Hindlimb muscle (tissue), 1 donor: Measurements from ENCODE around the gene FBXO44. TPM values are rescaled to one million over a fixed set of nuclear protein-coding genes. Genes with fewer than 3 reads are reported as not detected.

ENCODE experiments used
- DNase-seq: peaks from one replicate; pipeline ENCODE4 v3.0.0-alpha.2; 2013
- polyA plus RNA-seq: library from polyadenylated mRNA; unstranded; fragments of 120-200 nt; gene quantifications from one replicate; pipeline ENCODE4 v1.2.1, GENCODE V29; 2013; ENCODE audit not compliant: insufficient read length

FBXO44 gene
- polyA plus RNA-seq, 1 donor: 5.3 TPM

DNA sequence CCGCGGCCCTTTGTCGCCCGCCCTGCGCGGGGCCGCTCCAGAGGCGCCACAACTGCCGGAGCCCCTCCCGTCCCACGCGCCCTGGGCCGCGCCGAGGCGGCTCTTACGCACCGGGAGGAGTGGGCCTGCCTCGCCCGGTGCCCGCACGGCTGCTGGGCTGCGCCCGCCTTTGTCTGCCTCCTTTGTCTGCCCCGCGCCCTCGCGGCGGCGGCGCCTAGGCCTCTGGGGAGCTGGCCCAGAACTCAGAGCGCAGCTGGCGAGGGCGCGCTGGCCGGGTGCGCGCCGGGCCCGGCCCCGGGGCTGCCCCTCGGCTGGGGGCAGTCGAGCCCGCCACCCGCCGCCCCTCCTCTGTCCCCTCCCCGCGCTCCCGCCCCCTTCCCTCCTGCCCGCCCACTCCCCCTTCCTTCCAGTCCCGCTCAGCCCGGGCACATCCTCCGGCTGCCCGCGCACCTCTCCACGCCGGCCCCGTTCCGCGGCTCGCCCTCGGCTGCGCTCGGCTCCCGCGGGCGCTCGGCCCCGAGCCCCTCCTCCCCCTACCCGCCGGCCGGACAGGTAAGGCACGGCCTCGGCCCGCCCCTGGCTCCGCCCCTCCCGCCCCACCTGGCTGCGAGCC, 36.7 kb downstream of the FBXO44 start, which contains the start of gene DRAXIN:
TSS of gene DRAXIN (plus strand) at position 409 of the 613 bp plus-strand sequence. CDS start 14,549 bp downstream, outside the sequence.
- no peak for DNase-seq

DNA sequence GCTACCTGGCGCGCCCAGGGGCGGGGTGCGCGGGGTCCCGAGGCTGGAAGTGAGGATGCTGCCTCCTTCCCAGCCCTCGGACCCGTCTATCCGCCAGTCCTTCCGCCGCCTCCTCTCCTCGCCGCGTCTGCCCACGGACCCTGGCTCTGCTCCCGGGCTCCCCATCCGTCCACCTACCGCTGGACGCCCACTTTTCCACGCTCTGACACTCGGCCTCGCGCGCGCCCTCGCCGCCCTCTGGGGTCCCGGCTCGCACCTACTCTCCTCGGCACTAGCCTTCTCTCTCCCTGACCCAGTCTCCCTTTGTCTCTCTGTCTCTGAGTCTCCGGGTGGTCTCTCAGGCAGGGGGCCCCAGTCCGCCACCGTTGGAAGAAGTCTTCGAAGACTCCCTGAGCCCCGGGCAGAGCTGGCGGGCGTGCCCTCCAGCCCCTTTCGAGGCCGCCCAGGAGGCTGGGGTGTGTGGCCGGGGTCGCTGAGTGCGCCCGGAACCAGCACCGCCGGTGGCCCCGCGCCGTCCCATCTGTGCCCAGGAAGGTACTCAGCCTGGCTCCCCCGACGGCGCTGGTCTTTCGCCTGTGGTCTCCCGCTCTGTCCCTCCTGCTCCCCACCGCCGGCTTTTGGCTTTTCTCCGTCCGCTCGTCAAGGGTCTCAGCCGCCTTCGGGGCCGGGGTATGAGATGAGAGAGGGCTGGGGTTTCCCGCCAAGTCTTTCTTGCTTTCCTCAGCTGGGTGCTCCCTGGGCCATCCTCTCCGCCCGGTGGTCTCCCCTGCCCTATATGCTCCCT, 37.4 kb downstream of the FBXO44 start:
- no peak for DNase-seq

DNA sequence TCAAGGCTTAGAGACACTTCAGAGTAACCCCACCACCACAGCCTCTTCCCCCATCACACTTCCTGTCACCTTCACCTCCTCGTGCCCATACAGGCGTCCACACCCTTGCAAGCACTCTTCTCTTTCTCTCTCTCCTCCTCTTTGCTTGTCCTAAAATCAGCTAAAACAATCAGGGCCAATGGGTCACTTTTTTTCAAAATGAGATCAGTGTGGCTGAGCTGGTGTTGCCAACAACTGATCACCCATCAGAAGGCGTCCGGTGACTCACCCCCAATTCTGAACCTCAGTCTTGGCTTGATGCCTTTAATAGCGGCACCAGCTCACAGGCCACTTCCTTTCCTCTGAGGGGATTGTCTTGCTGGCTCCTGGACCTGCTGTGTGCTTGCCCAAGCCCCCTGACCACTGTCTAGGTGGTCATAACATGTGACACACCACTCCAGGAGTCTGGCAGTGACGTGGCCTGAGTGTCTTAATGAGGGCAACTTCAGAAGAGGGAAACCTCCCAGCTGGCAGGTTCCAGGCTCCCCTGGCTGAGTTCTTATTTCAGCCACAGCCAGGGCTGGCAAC, 38.4 kb downstream of the FBXO44 start:
- DNase-seq: no peak

GRCh38 chr1:11693917-11694316, 39.2 kb downstream of the FBXO44 start:
- DNase-seq: no peak

DNA sequence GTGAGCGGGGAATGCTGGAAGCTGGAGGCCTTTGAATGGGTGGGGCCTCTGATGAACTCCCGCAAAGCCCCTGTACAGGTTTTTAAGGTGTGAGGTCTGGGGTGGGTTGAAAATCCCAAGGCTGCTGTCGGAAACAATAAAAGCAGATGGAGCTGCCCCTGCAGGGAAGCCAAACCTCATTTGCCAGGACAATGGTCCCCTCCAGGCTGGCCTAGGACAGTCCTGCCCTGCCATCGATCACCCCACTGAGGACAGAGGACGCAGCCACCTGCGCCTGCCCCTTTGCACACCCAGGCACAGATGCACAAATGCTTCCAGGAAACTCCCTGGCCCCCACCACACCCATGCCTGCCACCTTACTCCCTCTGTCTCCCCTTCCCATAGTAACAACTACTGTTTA, 41.2 kb downstream of the FBXO44 start:
- DNase-seq: no peak

DNA sequence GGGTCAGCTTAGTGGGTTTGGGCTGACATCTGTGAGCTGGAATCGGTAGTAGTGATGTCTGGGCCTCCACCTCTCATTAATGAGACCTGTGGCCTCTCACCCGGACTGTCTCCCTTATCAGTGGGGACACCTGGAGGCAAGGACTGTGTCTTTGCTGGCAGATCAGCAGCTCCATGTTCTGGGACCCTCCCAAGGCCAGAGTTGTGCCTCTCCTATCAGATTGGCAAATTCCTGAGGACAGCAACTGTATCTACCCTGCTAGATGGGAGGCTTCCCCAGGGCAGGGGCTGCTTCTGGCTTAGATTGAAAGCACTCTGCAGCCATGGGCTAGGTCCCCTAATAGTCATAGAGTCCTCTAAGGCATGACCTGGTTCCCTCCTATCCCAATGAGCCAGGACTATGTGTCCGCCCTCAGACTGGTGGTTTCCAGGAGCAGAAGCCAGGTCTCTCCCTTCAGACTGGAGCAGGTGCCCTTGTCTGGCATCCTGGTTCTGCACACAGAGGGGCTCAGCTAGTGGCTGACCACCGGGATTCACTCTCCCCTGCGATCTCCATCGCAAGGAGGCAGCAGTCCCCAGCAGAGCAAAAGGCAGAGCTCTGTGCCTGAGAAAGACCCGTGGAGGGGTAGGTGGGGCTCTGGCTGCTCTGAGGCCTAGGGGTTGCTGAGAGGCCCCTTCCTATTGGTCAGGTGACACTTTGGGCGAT, 42.7 kb downstream of the FBXO44 start:
- no peak for DNase-seq

DNA sequence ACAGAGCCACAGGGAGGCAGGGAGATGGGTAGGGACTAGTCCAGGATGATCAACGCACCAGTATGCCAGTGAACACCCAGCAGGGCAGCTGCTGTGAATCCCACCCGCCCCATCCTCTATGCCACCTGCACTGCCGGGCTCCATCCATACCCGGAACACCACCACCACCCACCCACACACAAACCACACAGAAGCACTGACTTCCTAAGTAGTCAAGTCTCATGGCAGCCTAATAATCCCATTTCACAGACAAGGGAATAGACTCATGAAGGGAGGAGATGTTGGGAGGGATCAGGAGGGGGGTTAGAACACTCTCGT, 43.2 kb downstream of the FBXO44 start:
- DNase-seq: no peak

DNA sequence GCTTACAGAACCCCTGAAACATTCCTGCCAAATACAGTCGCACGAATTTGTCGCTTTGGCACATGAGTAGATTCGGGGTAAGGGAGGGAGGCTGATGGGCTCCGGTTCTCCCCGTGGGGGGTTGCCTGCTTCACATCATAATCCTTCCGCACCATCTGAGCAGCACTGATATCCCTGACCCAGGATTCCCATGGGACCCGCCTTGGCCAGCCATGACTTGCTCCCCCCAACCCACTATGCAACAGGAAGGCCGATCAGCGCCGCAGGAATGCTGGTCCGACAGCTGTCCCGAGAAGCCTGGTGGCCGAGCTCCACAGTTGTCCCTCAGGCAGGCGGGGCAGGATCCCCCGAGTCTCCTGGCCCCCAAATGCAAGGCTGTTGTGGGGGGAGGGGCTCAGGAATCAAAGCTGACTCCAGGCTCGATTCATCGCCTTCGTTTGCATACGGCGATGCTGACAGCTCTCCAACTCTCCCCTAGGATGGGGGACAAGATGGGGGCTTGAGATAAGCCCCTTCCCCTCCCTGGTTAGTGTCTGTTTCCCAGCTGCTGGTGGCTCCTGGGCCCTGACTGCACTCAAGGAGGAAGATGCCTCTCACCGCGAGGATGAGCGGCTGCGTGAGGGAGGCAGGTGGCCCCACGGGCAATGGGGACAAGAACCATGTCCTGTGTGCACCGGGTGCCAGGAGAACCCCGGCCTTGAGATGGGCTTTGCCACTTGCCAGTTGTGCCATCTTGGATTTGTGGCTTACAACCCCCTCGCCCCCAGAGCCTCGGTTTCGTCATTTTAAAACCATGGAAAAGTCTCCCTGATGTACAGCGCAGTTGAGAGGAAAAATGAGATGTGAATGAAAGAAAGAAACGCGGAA, 46.2 kb downstream of the FBXO44 start:
- DNase-seq: no peak

DNA sequence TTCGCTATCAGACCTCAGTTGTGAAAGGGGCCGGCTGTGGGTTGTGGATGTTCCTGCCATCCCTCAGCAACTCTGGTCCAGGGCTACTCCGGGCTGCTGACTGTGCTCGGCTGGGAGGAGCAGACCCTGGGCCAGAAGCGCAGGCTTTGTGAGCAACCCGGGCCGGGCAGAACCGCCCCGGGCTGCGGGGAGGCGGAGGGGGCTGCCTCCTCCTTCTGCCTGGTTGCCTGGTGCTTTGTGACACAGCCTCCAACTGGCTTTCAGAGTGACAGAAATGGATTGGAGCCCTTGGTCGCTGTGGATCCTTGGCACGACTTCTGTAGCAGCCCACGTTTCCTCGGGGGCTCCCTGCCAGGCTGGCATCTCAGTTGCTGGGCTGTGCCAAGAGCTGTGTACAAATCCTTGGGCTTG, 46.9 kb downstream of the FBXO44 start:
- DNase-seq: no peak

- no peak for DNase-seq
Observed at GRCh38 chr1:11701981-11702803, 47.5 kb downstream of the FBXO44 start.

DNA sequence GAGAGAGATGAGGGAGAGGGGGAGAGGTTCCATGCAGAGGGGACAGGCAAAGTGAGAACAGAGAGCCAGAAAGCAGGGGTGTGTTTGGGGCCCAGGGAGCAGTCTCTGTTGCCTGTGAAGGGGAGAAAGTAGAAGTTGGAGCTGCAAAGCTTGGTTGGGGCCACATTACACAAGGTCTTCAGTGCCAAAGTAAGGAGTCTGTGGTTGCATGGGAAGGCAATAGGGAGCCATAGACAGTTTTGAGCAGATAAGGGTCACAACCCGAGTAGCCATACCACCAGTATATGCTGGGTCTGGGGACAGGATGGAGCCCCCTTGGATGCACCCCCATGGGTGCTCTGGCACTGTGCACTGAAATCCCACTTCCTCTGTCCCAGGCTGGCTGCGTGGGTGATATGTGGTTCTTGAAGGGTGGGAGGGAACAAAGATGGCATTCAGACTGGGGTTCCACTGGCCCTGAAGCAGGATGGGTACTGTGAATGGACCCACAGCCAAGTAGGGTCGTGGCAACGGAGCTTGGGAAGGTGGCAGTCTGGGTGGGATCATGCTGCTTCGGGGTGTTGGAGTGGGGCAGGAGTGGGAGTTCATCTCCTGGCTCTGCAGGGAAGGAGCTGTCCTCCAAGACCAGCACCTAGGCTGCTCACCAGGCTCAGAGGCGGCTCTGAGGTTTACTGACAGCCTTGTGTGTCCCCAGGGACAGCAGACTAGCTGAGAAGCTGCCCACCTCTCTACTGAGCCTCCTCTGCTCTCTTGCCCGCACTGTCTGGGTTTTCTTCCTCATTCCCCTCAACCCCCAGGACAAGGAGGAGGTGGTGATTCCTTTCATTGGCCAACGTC, 48.9 kb downstream of the FBXO44 start:
- no peak for DNase-seq

GRCh38 chr1:11704194-11704529, 49.5 kb downstream of the FBXO44 start:
- no peak for DNase-seq

GRCh38 chr1:11704691-11705475, 50.2 kb downstream of the FBXO44 start:
- no peak for DNase-seq

DNA sequence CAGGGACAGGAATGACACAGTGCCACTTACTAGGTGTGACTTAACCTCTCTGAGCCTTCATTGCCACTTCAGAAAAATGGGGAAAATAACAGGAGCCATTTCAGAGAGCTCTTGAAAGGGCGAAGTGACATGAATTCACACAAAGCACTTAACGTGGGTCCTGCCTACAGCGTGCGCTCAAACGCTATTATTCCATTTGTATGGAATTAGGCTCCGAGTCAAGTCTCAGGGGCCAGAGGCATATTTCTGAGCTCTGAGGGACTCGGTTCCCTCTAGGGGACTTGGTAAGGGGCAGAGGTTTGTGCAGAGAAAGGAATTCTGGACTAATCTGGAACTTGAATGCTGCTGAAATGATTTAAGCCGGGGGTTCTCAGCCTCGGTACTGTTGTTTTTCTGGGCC, 50.9 kb downstream of the FBXO44 start:
- no peak for DNase-seq

DNA sequence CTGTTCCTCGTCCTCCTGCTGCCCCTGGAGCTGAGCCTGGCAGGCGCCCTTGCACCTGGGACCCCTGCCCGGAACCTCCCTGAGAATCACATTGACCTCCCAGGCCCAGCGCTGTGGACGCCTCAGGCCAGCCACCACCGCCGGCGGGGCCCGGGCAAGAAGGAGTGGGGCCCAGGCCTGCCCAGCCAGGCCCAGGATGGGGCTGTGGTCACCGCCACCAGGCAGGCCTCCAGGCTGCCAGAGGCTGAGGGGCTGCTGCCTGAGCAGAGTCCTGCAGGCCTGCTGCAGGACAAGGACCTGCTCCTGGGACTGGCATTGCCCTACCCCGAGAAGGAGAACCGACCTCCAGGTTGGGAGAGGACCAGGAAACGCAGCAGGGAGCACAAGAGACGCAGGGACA, 51.6 kb downstream of the FBXO44 start:
- DNase-seq: no peak

- DNase-seq: no peak
Observed at GRCh38 chr1:11707621-11708276, 53.1 kb downstream of the FBXO44 start.

GRCh38 chr1:11708554-11709350, 54.1 kb downstream of the FBXO44 start:
- no peak for DNase-seq

GRCh38 chr1:11711490-11711889, 56.8 kb downstream of the FBXO44 start:
- DNase-seq: no peak
